CD14-positive monocyte (primary cell): ENCODE data around the gene WDR19. TPM values are rescaled to one million over a fixed set of nuclear protein-coding genes. Genes with fewer than 3 reads are reported as not detected.

Source experiments
- DNase-seq, 3 donors: peaks; one replicate each; pipeline ENCODE4 v3.0.0-alpha.2; 2011 to 2022
- H2AFZ ChIP-seq: 2 replicates; pipeline ENCODE4 v1.6.0; 2012; ENCODE audit warnings: mild to moderate bottlenecking, low read depth, low read length, inconsistent platforms; ENCODE audit not compliant: insufficient read depth, poor library complexity, severe bottlenecking
- H3K27ac ChIP-seq, 2 donors: 1 replicate in 1 of 2; 2 replicates in 1 of 2; pipeline ENCODE4 v1.5.1; 2012 to 2013; ENCODE audit warnings: low read length in 2 of 2, control low read depth in 1 of 2, inconsistent platforms in 1 of 2, low read depth in 1 of 2, mild to moderate bottlenecking in 1 of 2
- H3K27me3 ChIP-seq, 2 donors: one replicate each; pipeline versions ENCODE4 v1.6.0 to v1.6.1; 2011 to 2013; ENCODE audit warnings: low read length in 2 of 2; ENCODE audit not compliant: control insufficient read depth in 2 of 2, insufficient read depth in 2 of 2
- H3K36me3 ChIP-seq, 2 donors: replicated peaks in 1 of 2; 1 replicate in 1 of 2; 2 replicates in 1 of 2; pipeline versions ENCODE4 v1.5.1 to v1.6.1; 2012 to 2013; ENCODE audit warnings: low read length in 2 of 2, control low read depth in 1 of 2, inconsistent platforms in 1 of 2, mild to moderate bottlenecking in 1 of 2; ENCODE audit not compliant: insufficient read depth in 2 of 2, control insufficient read depth in 1 of 2
- H3K4me1 ChIP-seq, 2 donors: 1 replicate in 1 of 2; 2 replicates in 1 of 2; pipeline versions ENCODE4 v1.5.1 to v1.6.1; 2012 to 2013; ENCODE audit warnings: low read length in 2 of 2, control low read depth in 1 of 2, inconsistent platforms in 1 of 2, mild to moderate bottlenecking in 1 of 2, moderate library complexity in 1 of 2; ENCODE audit not compliant: insufficient read depth in 2 of 2, control insufficient read depth in 1 of 2
- H3K4me2 ChIP-seq: replicated peaks from 2 replicates; pipeline ENCODE3; 2012; ENCODE audit warnings: low read length, moderate library complexity, mild to moderate bottlenecking; ENCODE audit not compliant: poor library complexity, severe bottlenecking; ENCODE audit errors: extremely low read depth
- H3K4me3 ChIP-seq, 3 experiments: fragments of 200-600 bp in 1 of 3; sonication (generic) in 1 of 3; replicated peaks in 1 of 3; 1 replicate in 2 of 3; 2 replicates in 1 of 3; pipeline ENCODE4 v1.5.1; 2011 to 2013; ENCODE audit warnings: low read length in 3 of 3, mild to moderate bottlenecking in 3 of 3, control low read depth in 2 of 3, low read depth in 2 of 3, inconsistent platforms in 1 of 3, moderate library complexity in 1 of 3
- H3K79me2 ChIP-seq: 2 replicates; pipeline ENCODE4 v1.6.0; 2012; ENCODE audit warnings: mild to moderate bottlenecking, control low read depth, inconsistent platforms, low read length, moderate library complexity; ENCODE audit not compliant: insufficient read depth
- H3K9ac ChIP-seq: 2 replicates; pipeline ENCODE4 v1.6.0; 2017; ENCODE audit warnings: low read length, mild to moderate bottlenecking; ENCODE audit not compliant: insufficient read depth, poor library complexity, severe bottlenecking
- H3K9me3 ChIP-seq, 2 donors: replicated peaks in 1 of 2; 1 replicate in 1 of 2; 2 replicates in 1 of 2; pipeline versions ENCODE4 v1.5.1 to v1.6.1; 2012 to 2013; ENCODE audit warnings: low read length in 2 of 2, control low read depth in 1 of 2; ENCODE audit not compliant: control insufficient read depth in 1 of 2, insufficient read depth in 1 of 2
- H4K20me1 ChIP-seq: 2 replicates; pipeline ENCODE4 v1.6.0; 2012; ENCODE audit warnings: mild to moderate bottlenecking, low read length, control low read depth, moderate library complexity; ENCODE audit not compliant: insufficient read depth
- H3K27ac Mint-ChIP-seq, 7 donors: one replicate each; pipeline ENCODE4 v1.8.0; 2020; ENCODE audit warnings: mild to moderate bottlenecking in 7 of 7, mixed read lengths in 7 of 7, moderate library complexity in 6 of 7, inconsistent platforms in 2 of 7
- H3K27me3 Mint-ChIP-seq, 3 donors: one replicate each; pipeline ENCODE4 v1.8.0; 2021 to 2022; ENCODE audit warnings: low read depth in 3 of 3, mild to moderate bottlenecking in 3 of 3, mixed read lengths in 3 of 3, moderate library complexity in 3 of 3, inconsistent platforms in 1 of 3
- H3K36me3 Mint-ChIP-seq, 2 donors: one replicate each; pipeline ENCODE4 v1.8.0; 2020; ENCODE audit warnings: mixed read lengths in 2 of 2, inconsistent platforms in 1 of 2, mild to moderate bottlenecking in 1 of 2
- H3K4me1 Mint-ChIP-seq: one replicate; pipeline ENCODE4 v1.8.0; 2020; ENCODE audit warnings: mild to moderate bottlenecking, mixed read lengths
- H3K4me3 Mint-ChIP-seq, 2 donors: one replicate each; pipeline ENCODE4 v1.8.0; 2020; ENCODE audit warnings: mild to moderate bottlenecking in 2 of 2, mixed read lengths in 2 of 2, moderate library complexity in 1 of 2
- H3K9me3 Mint-ChIP-seq, 7 donors: one replicate each; pipeline ENCODE4 v1.8.0; 2020 to 2022; ENCODE audit warnings: mixed read lengths in 7 of 7, mild to moderate bottlenecking in 6 of 7, moderate library complexity in 6 of 7, inconsistent platforms in 2 of 7
- WGBS: methylation state at CpG from one replicate; pipeline ENCODE4 v1.1.5; 2013; ENCODE audit warnings: missing lambda C conversion rate; ENCODE audit not compliant: insufficient coverage; 5-methylcytosine and 5-hydroxymethylcytosine counted together
- intact Hi-C, 2 donors: fragments of 100-400 bp; cut with micrococcal nuclease; formaldehyde crosslinking; loops; one replicate each; pipeline versions ENCODE4 v1.15.0 to v1.15.1; 2023
- polyA plus RNA-seq, 3 donors: library from polyadenylated mRNA; depleted of rRNA in 1 of 3; unstranded in 2 of 3; stranded (reverse) in 1 of 3; fragments of 300-500 nt in 2 of 3; fragments of >200 nt in 1 of 3; fragmentation: Illumina TruSeq in 2 of 3; gene quantifications; 1 replicate in 2 of 3; 2 replicates in 1 of 3; pipeline ENCODE4 v1.2.3, GENCODE V29; 2012 to 2021
- TF ChIP-seq, protein P1 (sequence below): fragments of 200-600 bp; IDR thresholded peaks from one replicate; pipeline ENCODE4 v1.8.0; 2022; ENCODE audit warnings: antibody characterized with exemption, mild to moderate bottlenecking

Gene WDR19
- polyA plus RNA-seq, 3 donors = 1.7 to 11.4 (median 2.0) TPM

DNA sequence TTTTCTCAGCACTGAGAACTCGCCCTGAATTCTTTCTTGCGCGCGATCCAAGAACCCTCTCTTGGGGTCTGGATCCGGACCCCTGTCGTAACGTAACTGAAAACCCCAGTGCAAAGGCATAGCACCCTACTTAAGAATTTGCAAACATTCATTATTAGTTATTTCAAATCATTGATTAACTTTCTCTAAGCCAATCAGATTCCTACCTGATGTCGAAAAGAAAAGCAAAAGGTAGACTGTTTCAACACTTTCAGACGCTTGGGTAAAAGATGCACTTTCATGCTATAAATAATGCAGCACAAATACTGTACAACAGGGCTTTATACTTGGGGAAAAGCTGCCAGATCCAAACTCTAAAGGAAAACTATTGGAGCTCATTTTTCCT, 817 bp upstream of the WDR19 start:
- Mint-ChIP-seq H3K36me3 (no peaks in the 10 kb centered on the region), H3K27me3 (peaks cover 3 to 12% (median 7%) of the 10 kb centered on the region in 3 donors), H3K4me1 (peaks cover 8% of the 10 kb centered on the region), H3K9me3 (no peaks in the 10 kb centered on the region), H3K27ac (no peak overlapping the region), H3K4me3 (no peak overlapping the region)
- intact Hi-C loops = loop anchor here in 1 of 2 donors (10.0 kb wide), 1 partner anchor 273 kb away; the partner anchor contains the start of genes LIAS and RPL9
- peaks cover 2 to 3% of the 10 kb centered on the region in 2 donors for H3K27me3 ChIP-seq
- peak overlapping the region; percentile 72 for H2AFZ ChIP-seq
- no peak overlapping the region for H3K9ac ChIP-seq
- peak overlapping the region; percentile 14 to 93 (median 86) for H3K4me3 ChIP-seq
- H3K4me2 ChIP-seq = peak overlapping the region; percentile 99
- WGBS = 75% methylated on average over 7 of the region's 9 CpGs
- no peaks in the 10 kb centered on the region for H3K79me2 ChIP-seq
- H3K4me1 ChIP-seq = peaks cover 13 to 16% of the 10 kb centered on the region in 2 donors
- no peak for DNase-seq
- H4K20me1 ChIP-seq = no peaks in the 10 kb centered on the region
- H3K27ac ChIP-seq = peak overlapping the region in 1 of 2 donors; percentile 73
- TF ChIP-seq, protein P1, sequence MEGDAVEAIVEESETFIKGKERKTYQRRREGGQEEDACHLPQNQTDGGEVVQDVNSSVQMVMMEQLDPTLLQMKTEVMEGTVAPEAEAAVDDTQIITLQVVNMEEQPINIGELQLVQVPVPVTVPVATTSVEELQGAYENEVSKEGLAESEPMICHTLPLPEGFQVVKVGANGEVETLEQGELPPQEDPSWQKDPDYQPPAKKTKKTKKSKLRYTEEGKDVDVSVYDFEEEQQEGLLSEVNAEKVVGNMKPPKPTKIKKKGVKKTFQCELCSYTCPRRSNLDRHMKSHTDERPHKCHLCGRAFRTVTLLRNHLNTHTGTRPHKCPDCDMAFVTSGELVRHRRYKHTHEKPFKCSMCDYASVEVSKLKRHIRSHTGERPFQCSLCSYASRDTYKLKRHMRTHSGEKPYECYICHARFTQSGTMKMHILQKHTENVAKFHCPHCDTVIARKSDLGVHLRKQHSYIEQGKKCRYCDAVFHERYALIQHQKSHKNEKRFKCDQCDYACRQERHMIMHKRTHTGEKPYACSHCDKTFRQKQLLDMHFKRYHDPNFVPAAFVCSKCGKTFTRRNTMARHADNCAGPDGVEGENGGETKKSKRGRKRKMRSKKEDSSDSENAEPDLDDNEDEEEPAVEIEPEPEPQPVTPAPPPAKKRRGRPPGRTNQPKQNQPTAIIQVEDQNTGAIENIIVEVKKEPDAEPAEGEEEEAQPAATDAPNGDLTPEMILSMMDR = no peak
- H3K9me3 ChIP-seq = no peaks in the 10 kb centered on the region
- H3K36me3 ChIP-seq = no peaks in the 10 kb centered on the region

DNA sequence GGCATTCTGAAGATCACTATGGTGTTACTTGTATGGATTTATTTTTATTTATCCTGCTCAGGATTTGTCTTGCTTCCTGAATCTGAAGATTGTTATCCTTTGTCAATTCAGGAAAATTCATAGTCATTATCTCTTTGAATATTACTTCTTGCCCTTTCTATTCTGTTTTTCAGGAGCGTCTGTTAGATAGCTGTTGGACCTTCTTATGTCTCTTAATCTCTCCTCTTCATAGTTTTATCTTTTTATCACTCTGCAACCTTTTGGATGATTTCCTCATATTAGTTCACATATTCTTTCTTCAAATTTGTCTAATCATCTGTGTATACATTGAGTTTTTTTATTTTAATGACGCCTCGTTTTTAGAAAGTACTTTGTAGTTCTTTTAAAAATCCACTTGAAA, 19.6 kb downstream of the WDR19 start:
- no peak overlapping the region for H3K27ac Mint-ChIP-seq

More for the DNA sequence above, 19.6 kb downstream of the WDR19 start:
- H2AFZ ChIP-seq = no peak overlapping the region
- no CpG with 5 or more reads among the region's 3 CpGs for WGBS
- Mint-ChIP-seq H3K9me3 (peaks cover 0 to 7% (median 5%) of the 10 kb centered on the region in 7 donors), H3K4me3 (no peak overlapping the region), H3K27me3 (peaks cover 0 to 2% (median 0%) of the 10 kb centered on the region in 3 donors), H3K36me3 (peaks cover 0 to 5% of the 10 kb centered on the region in 2 donors), H3K4me1 (no peaks in the 10 kb centered on the region)
- H3K4me2 ChIP-seq = no peak overlapping the region
- no peak for DNase-seq
- no peak overlapping the region for H3K9ac ChIP-seq
- H3K27ac ChIP-seq = no peak overlapping the region
- H3K27me3 ChIP-seq = no peaks in the 10 kb centered on the region
- no peaks in the 10 kb centered on the region for H4K20me1 ChIP-seq
- no peaks in the 10 kb centered on the region for H3K9me3 ChIP-seq
- H3K4me1 ChIP-seq = no peaks in the 10 kb centered on the region
- TF ChIP-seq, protein P1 = no peak
- H3K36me3 ChIP-seq = no peaks in the 10 kb centered on the region
- no peak overlapping the region for H3K4me3 ChIP-seq
- intact Hi-C loops = no loop called here
- no peaks in the 10 kb centered on the region for H3K79me2 ChIP-seq
